ENCODE results near the gene ZBED6.

ZBED6 gene

DNA sequence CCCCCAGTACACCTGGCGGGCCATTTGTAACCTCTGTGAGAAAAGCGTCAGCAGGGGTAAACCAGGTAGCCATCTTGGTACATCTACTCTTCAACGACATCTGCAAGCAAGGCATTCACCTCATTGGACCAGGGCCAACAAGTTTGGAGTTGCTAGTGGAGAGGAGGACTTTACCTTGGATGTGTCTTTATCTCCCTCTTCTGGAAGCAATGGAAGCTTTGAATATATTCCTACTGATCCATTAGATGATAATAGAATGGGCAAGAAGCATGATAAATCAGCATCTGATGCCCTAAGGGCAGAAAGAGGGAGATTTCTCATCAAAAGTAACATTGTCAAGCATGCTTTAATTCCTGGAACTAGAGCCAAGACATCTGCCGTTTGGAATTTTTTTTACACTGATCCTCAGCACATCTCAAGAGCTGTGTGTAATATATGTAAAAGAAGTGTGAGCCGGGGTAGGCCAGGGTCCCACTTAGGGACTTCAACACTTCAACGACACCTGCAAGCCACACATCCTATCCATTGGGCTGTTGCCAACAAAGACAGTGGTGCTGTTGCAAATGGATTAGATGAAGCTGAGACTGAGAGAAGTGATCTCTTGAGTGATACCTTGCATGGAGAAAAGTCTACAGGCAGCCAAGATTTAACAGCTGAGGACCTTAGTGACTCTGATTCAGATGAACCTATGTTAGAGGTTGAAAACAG, 2.7 kb downstream of the ZBED6 start:
- peak overlapping the region in 2 of 5 donors; percentile 18 to 99 for H3K4me3 ChIP-seq (ENCODE audit: low read depth in 1 of 5, low read length in 5 of 5)
- no peaks in the 10 kb centered on the region for H3K9me3 ChIP-seq (ENCODE audit: control insufficient read depth in 5 of 5, low read length in 5 of 5)
- peak overlapping the region; percentile 100 for H3K27ac ChIP-seq (ENCODE audit: low read depth, low read length)
- H3K27me3 ChIP-seq (ENCODE audit: control insufficient read depth in 5 of 5, insufficient read depth in 4 of 5, low read length in 5 of 5), result no peaks in the 10 kb centered on the region
- peaks cover 0 to 6% (median under 1%) of the 10 kb centered on the region in 5 donors for H3K36me3 ChIP-seq (ENCODE audit: control insufficient read depth in 5 of 5, insufficient read depth in 5 of 5, low read length in 5 of 5)
- peaks cover 2 to 68% (median 56%) of the 10 kb centered on the region in 5 donors for H3K4me1 ChIP-seq (ENCODE audit: control insufficient read depth in 5 of 5, insufficient read depth in 5 of 5, low read length in 5 of 5)
- H3K9ac ChIP-seq (ENCODE audit: low read length in 5 of 5), result peak overlapping the region in 1 of 5 donors; percentile 44

- H3K27me3 ChIP-seq (ENCODE audit: control insufficient read depth in 5 of 5, insufficient read depth in 4 of 5, low read length in 5 of 5), result no peaks in the 10 kb centered on the region
- H3K9ac ChIP-seq (ENCODE audit: low read length in 5 of 5), result no peak overlapping the region
- no peak overlapping the region for H3K4me3 ChIP-seq (ENCODE audit: low read depth in 1 of 5, low read length in 5 of 5)
- H3K27ac ChIP-seq (ENCODE audit: low read depth, low read length), result peak overlapping the region; percentile 100
- H3K4me1 ChIP-seq (ENCODE audit: control insufficient read depth in 5 of 5, insufficient read depth in 5 of 5, low read length in 5 of 5), result peaks cover 2 to 69% (median 56%) of the 10 kb centered on the region in 5 donors
- H3K36me3 ChIP-seq (ENCODE audit: control insufficient read depth in 5 of 5, insufficient read depth in 5 of 5, low read length in 5 of 5), result peaks cover 5 to 10% (median 6%) of the 10 kb centered on the region in 5 donors
- H3K9me3 ChIP-seq (ENCODE audit: control insufficient read depth in 5 of 5, low read length in 5 of 5), result no peaks in the 10 kb centered on the region
Measured at GRCh38 chr1:203799157-203799556, 3.7 kb downstream of the ZBED6 start.

- Histone ChIP-seq H3K9ac (ENCODE audit: low read length in 5 of 5) (peak overlapping the region in 1 of 5 donors; percentile 13), H3K4me1 (ENCODE audit: control insufficient read depth in 5 of 5, insufficient read depth in 5 of 5, low read length in 5 of 5) (peaks cover 2 to 66% (median 54%) of the 10 kb centered on the region in 5 donors), H3K27ac (ENCODE audit: low read depth, low read length) (peak overlapping the region; percentile 100)
Measured at GRCh38 chr1:203799971-203800370, 4.5 kb downstream of the ZBED6 start.

DNA sequence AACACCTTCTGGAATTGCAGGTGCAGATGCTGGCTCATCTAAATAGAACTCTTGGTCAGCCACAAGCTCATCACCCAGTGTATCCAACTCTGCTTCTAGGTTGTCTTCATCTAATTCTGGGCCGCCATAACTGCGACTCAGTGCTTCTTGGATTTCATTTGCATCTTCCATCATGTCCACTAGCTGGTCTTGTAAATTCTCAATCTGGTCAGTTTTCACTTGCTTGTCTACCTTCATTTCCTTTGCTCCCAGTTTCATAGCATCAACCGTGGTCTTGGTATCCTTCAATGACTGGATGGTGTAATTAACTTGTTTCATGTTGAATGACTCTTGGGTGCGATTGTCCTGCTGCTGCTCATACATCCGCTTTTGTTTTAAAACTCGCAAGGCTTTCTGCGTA, 10.3 kb downstream of the ZBED6 start:
- Histone ChIP-seq H3K4me3 (ENCODE audit: low read depth in 1 of 5, low read length in 5 of 5) (no peak overlapping the region), H3K9me3 (ENCODE audit: control insufficient read depth in 5 of 5, low read length in 5 of 5) (no peaks in the 10 kb centered on the region), H3K36me3 (ENCODE audit: control insufficient read depth in 5 of 5, insufficient read depth in 5 of 5, low read length in 5 of 5) (peaks cover 0 to 25% (median 16%) of the 10 kb centered on the region in 5 donors), H3K4me1 (ENCODE audit: control insufficient read depth in 5 of 5, insufficient read depth in 5 of 5, low read length in 5 of 5) (peaks cover 0 to 32% (median 16%) of the 10 kb centered on the region in 5 donors), H3K27ac (ENCODE audit: low read depth, low read length) (no peak overlapping the region), H3K9ac (ENCODE audit: low read length in 5 of 5) (no peak overlapping the region), H3K27me3 (ENCODE audit: control insufficient read depth in 5 of 5, insufficient read depth in 4 of 5, low read length in 5 of 5) (no peaks in the 10 kb centered on the region)

More at GRCh38 chr1:203799971-203800370, 4.5 kb downstream of the ZBED6 start:
- H3K9me3 ChIP-seq (ENCODE audit: control insufficient read depth in 5 of 5, low read length in 5 of 5), result no peaks in the 10 kb centered on the region
- H3K27me3 ChIP-seq (ENCODE audit: control insufficient read depth in 5 of 5, insufficient read depth in 4 of 5, low read length in 5 of 5), result no peaks in the 10 kb centered on the region
- H3K4me3 ChIP-seq (ENCODE audit: low read depth in 1 of 5, low read length in 5 of 5), result no peak overlapping the region
- H3K36me3 ChIP-seq (ENCODE audit: control insufficient read depth in 5 of 5, insufficient read depth in 5 of 5, low read length in 5 of 5), result peaks cover 5 to 10% (median 6%) of the 10 kb centered on the region in 5 donors

DNA sequence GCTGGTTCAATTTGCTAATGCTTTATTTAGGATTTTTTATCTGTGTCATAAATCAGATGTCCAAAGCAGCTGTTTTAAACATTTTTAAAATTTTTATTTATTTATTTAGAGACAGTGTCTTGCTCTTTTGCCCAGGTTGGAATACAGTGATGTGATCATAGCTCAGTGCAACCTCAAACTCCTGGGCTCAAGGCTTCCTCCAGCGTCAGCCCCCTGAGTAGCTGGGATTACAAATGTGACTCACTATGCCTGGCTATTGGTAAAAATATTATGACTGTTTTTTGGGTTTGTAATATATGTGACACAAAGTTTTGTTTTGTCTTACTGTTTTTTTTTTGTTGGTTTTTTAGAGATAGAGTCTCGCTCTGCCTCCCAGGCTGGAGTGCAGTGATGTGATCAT, 11.8 kb downstream of the ZBED6 start:
- H3K36me3 ChIP-seq (ENCODE audit: control insufficient read depth in 5 of 5, insufficient read depth in 5 of 5, low read length in 5 of 5), result peaks cover 0 to 25% (median 17%) of the 10 kb centered on the region in 5 donors
- H3K27ac ChIP-seq (ENCODE audit: low read depth, low read length), result peak overlapping the region; percentile 1
- no peak overlapping the region for H3K4me3 ChIP-seq (ENCODE audit: low read depth in 1 of 5, low read length in 5 of 5)
- H3K4me1 ChIP-seq (ENCODE audit: control insufficient read depth in 5 of 5, insufficient read depth in 5 of 5, low read length in 5 of 5), result peaks cover 0 to 18% (median 13%) of the 10 kb centered on the region in 5 donors
- no peaks in the 10 kb centered on the region for H3K9me3 ChIP-seq (ENCODE audit: control insufficient read depth in 5 of 5, low read length in 5 of 5)
- no peak overlapping the region for H3K9ac ChIP-seq (ENCODE audit: low read length in 5 of 5)
- no peaks in the 10 kb centered on the region for H3K27me3 ChIP-seq (ENCODE audit: control insufficient read depth in 5 of 5, insufficient read depth in 4 of 5, low read length in 5 of 5)

DNA sequence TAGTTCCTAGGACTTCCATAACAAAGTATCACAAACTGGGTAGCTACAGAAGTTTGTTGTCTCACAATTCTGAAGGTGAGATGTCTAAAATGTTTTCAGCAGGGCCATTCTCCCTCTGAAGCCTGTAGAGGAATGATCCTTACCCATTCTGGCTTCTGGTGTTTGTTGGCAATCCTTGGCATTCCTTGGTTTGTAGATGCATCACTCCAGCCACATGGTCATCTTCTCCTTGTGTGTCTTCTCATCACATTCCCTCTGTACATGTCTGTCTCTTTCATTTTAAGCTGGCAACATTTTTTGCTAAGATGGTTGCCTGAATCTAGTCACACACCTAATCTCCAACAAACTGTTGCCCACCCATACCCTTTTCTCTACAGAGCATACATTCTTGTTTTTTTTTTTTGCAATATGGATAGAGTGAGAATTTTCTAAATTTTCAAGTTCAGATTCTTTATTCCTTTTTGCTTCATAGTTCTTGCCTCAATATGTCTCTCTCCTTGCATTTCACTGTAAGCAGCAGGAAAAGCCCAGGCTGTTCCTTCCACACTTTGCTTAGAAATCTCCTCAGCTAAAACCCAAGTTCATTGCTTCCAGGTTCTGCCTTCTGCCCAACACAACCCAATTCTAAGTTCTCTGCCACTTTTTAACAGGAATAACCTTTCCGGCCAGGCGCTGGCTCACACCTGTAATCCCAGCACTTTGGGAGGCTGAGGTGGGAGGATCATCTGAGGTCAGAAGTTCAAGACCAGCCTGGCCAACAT, 18.3 kb downstream of the ZBED6 start:
- H3K9ac ChIP-seq (ENCODE audit: low read length in 5 of 5), result no peak overlapping the region
- H3K9me3 ChIP-seq (ENCODE audit: control insufficient read depth in 5 of 5, low read length in 5 of 5), result no peaks in the 10 kb centered on the region
- no peak overlapping the region for H3K27ac ChIP-seq (ENCODE audit: low read depth, low read length)
- H3K27me3 ChIP-seq (ENCODE audit: control insufficient read depth in 5 of 5, insufficient read depth in 4 of 5, low read length in 5 of 5), result no peaks in the 10 kb centered on the region
- H3K36me3 ChIP-seq (ENCODE audit: control insufficient read depth in 5 of 5, insufficient read depth in 5 of 5, low read length in 5 of 5), result peaks cover 17 to 26% (median 24%) of the 10 kb centered on the region in 5 donors
- H3K4me3 ChIP-seq (ENCODE audit: low read depth in 1 of 5, low read length in 5 of 5), result no peak overlapping the region
- no peaks in the 10 kb centered on the region for H3K4me1 ChIP-seq (ENCODE audit: control insufficient read depth in 5 of 5, insufficient read depth in 5 of 5, low read length in 5 of 5)

- Histone ChIP-seq H3K9ac (ENCODE audit: low read length in 5 of 5) (no peak overlapping the region), H3K27ac (ENCODE audit: low read depth, low read length) (no peak overlapping the region), H3K36me3 (ENCODE audit: control insufficient read depth in 5 of 5, insufficient read depth in 5 of 5, low read length in 5 of 5) (peaks cover 22 to 63% (median 60%) of the 10 kb centered on the region in 5 donors), H3K4me3 (ENCODE audit: low read depth in 1 of 5, low read length in 5 of 5) (no peak overlapping the region), H3K9me3 (ENCODE audit: control insufficient read depth in 5 of 5, low read length in 5 of 5) (no peaks in the 10 kb centered on the region), H3K27me3 (ENCODE audit: control insufficient read depth in 5 of 5, insufficient read depth in 4 of 5, low read length in 5 of 5) (no peaks in the 10 kb centered on the region), H3K4me1 (ENCODE audit: control insufficient read depth in 5 of 5, insufficient read depth in 5 of 5, low read length in 5 of 5) (no peaks in the 10 kb centered on the region)
Measured at GRCh38 chr1:203818399-203818798, 23.0 kb downstream of the ZBED6 start.

DNA sequence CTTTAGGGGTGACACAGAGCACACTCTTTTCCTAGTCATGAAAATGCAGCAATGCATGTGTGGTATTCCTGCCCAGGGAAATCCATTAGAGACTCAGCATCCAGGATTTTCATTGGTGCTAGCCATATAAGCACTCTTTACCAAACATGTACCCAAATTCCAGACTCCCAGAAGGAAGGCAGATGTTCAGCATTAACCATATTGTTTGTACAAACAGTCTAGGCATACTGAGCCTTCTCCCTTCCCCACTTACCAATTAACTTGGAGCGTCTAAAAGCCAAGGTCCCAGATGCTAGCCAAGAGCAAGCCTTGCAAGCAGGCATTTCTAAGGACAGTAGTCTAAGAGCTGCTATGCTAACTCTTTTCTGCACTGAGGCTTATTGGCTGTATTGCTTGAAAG, 27.9 kb downstream of the ZBED6 start:
- Histone ChIP-seq H3K36me3 (ENCODE audit: control insufficient read depth in 5 of 5, insufficient read depth in 5 of 5, low read length in 5 of 5) (peaks cover 23 to 71% (median 63%) of the 10 kb centered on the region in 5 donors), H3K4me3 (ENCODE audit: low read depth in 1 of 5, low read length in 5 of 5) (no peak overlapping the region), H3K27ac (ENCODE audit: low read depth, low read length) (no peak overlapping the region), H3K9ac (ENCODE audit: low read length in 5 of 5) (no peak overlapping the region), H3K27me3 (ENCODE audit: control insufficient read depth in 5 of 5, insufficient read depth in 4 of 5, low read length in 5 of 5) (no peaks in the 10 kb centered on the region), H3K9me3 (ENCODE audit: control insufficient read depth in 5 of 5, low read length in 5 of 5) (no peaks in the 10 kb centered on the region), H3K4me1 (ENCODE audit: control insufficient read depth in 5 of 5, insufficient read depth in 5 of 5, low read length in 5 of 5) (no peaks in the 10 kb centered on the region)

DNA sequence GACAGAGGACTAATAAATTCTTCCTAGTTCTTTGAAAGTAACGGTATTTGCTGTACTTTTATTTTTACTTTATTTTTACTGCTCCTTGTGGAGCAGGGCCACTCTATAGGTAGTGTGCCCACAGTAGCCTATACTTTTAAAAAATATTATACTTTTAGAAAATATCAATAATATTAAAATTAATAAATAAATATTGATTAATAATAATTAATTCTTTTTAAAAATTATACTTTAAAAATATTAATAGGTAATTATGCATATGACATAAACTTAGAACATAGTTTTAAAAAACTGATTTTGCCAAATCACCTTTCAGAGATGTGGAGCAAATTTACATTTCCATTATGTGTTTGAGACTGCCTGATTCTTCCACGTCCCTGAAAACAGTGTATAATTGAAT, 30.8 kb downstream of the ZBED6 start:
- Histone ChIP-seq H3K27ac (ENCODE audit: low read depth, low read length) (no peak overlapping the region), H3K27me3 (ENCODE audit: control insufficient read depth in 5 of 5, insufficient read depth in 4 of 5, low read length in 5 of 5) (no peaks in the 10 kb centered on the region), H3K9me3 (ENCODE audit: control insufficient read depth in 5 of 5, low read length in 5 of 5) (no peaks in the 10 kb centered on the region), H3K4me1 (ENCODE audit: control insufficient read depth in 5 of 5, insufficient read depth in 5 of 5, low read length in 5 of 5) (peaks cover 0 to 11% (median 4%) of the 10 kb centered on the region in 5 donors), H3K4me3 (ENCODE audit: low read depth in 1 of 5, low read length in 5 of 5) (no peak overlapping the region), H3K36me3 (ENCODE audit: control insufficient read depth in 5 of 5, insufficient read depth in 5 of 5, low read length in 5 of 5) (peaks cover 38 to 72% (median 54%) of the 10 kb centered on the region in 5 donors), H3K9ac (ENCODE audit: low read length in 5 of 5) (no peak overlapping the region)

- H3K36me3 ChIP-seq (ENCODE audit: control insufficient read depth in 5 of 5, insufficient read depth in 5 of 5, low read length in 5 of 5), result peaks cover 43 to 73% (median 47%) of the 10 kb centered on the region in 5 donors
Measured at GRCh38 chr1:203828002-203828401, 32.6 kb downstream of the ZBED6 start.

More at GRCh38 chr1:203828002-203828401, 32.6 kb downstream of the ZBED6 start:
- Histone ChIP-seq H3K9ac (ENCODE audit: low read length in 5 of 5) (no peak overlapping the region), H3K27me3 (ENCODE audit: control insufficient read depth in 5 of 5, insufficient read depth in 4 of 5, low read length in 5 of 5) (no peaks in the 10 kb centered on the region), H3K4me3 (ENCODE audit: low read depth in 1 of 5, low read length in 5 of 5) (no peak overlapping the region), H3K27ac (ENCODE audit: low read depth, low read length) (no peak overlapping the region), H3K4me1 (ENCODE audit: control insufficient read depth in 5 of 5, insufficient read depth in 5 of 5, low read length in 5 of 5) (peaks cover 0 to 11% (median 4%) of the 10 kb centered on the region in 5 donors), H3K9me3 (ENCODE audit: control insufficient read depth in 5 of 5, low read length in 5 of 5) (no peaks in the 10 kb centered on the region)
